Daoy (cell line): Measurements from ENCODE around the gene SNX24. TPM values are rescaled to one million over a fixed set of nuclear protein-coding genes. Genes with fewer than 3 reads are reported as not detected.
A peak's percentile ranks its signal among the peaks of the same experiment; 100 is the strongest.

ENCODE experiments used
- DNase-seq: peaks from one replicate; pipeline ENCODE4 v3.0.0-alpha.2; 2015; ENCODE audit warnings: low read depth
- total RNA-seq: library from RNA; depleted of rRNA; stranded (reverse); fragments of >200 nt; shearing (Covaris generic); gene quantifications from 2 replicates; pipeline ENCODE4 v1.2.3, GENCODE V29; 2014; rRNA removed

Gene SNX24
- total RNA-seq, 1 experiment from 2014 or later: 36.6 TPM

- no peak for DNase-seq
Measured at GRCh38 chr5:123012321-123012720, 166.9 kb downstream of the SNX24 start.

GRCh38 chr5:123014689-123015088, 169.3 kb downstream of the SNX24 start:
- no peak for DNase-seq

GRCh38 chr5:123028222-123028621, 182.8 kb downstream of the SNX24 start:
- DNase-seq: no peak

GRCh38 chr5:123033157-123033671, 187.8 kb downstream of the SNX24 start:
- DNase-seq: peak; percentile 11

- peak; percentile 35 for DNase-seq
Measured at GRCh38 chr5:123035360-123035917, 190.0 kb downstream of the SNX24 start.

GRCh38 chr5:123035918-123036390, 190.5 kb downstream of the SNX24 start:
- peak; percentile 70 for DNase-seq

- peak; percentile 92 for DNase-seq
Measured at GRCh38 chr5:123036391-123037103, 191.1 kb downstream of the SNX24 start, which contains the start of gene PPIC. Gene PPIC (minus strand): TSS chr5:123036725. CDS start chr5:123036625, 100 bp downstream.

GRCh38 chr5:123037104-123037418, 191.6 kb downstream of the SNX24 start:
- DNase-seq: no peak

GRCh38 chr5:123039673-123040072, 194.3 kb downstream of the SNX24 start:
- DNase-seq: no peak

- no peak for DNase-seq
Measured at GRCh38 chr5:123044926-123045617, 199.7 kb downstream of the SNX24 start.

GRCh38 chr5:123046222-123046621, 200.8 kb downstream of the SNX24 start:
- DNase-seq: no peak

GRCh38 chr5:123047706-123048105, 202.3 kb downstream of the SNX24 start:
- DNase-seq: peak; percentile 15

- no peak for DNase-seq
Measured at GRCh38 chr5:123051206-123051605, 205.8 kb downstream of the SNX24 start.

Other genes with a start within 250 kb of the SNX24 start
- gene SNX2, start 70.5 kb upstream of the SNX24 start, total RNA-seq: 47.7 and 59.5 TPM in 2 replicates
- 39.4 and 43.2 TPM in 2 replicates for gene PPIC, start 191.1 kb downstream of the SNX24 start, total RNA-seq
- 0.21 and 1.3 TPM in 2 replicates for gene PRDM6, start 243.6 kb downstream of the SNX24 start, total RNA-seq